Activated naive CD4-positive, alpha-beta T cell treated with anti-CD3 and anti-CD28 coated beads, Interleukin-2, amount 50 U/mL, for 16 hours (primary cell): ENCODE data around the gene TRIM27.
"Not testable (repeated sequence)": the region's sequence is repeated elsewhere in the genome, so short reads cannot be mapped to it uniquely, and the experiment has no call there.

ENCODE experiments used
- DNase-seq: peaks from one replicate; pipeline ENCODE4 v3.0.0-alpha.2; 2020

Gene TRIM27, protein sequence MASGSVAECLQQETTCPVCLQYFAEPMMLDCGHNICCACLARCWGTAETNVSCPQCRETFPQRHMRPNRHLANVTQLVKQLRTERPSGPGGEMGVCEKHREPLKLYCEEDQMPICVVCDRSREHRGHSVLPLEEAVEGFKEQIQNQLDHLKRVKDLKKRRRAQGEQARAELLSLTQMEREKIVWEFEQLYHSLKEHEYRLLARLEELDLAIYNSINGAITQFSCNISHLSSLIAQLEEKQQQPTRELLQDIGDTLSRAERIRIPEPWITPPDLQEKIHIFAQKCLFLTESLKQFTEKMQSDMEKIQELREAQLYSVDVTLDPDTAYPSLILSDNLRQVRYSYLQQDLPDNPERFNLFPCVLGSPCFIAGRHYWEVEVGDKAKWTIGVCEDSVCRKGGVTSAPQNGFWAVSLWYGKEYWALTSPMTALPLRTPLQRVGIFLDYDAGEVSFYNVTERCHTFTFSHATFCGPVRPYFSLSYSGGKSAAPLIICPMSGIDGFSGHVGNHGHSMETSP

DNA sequence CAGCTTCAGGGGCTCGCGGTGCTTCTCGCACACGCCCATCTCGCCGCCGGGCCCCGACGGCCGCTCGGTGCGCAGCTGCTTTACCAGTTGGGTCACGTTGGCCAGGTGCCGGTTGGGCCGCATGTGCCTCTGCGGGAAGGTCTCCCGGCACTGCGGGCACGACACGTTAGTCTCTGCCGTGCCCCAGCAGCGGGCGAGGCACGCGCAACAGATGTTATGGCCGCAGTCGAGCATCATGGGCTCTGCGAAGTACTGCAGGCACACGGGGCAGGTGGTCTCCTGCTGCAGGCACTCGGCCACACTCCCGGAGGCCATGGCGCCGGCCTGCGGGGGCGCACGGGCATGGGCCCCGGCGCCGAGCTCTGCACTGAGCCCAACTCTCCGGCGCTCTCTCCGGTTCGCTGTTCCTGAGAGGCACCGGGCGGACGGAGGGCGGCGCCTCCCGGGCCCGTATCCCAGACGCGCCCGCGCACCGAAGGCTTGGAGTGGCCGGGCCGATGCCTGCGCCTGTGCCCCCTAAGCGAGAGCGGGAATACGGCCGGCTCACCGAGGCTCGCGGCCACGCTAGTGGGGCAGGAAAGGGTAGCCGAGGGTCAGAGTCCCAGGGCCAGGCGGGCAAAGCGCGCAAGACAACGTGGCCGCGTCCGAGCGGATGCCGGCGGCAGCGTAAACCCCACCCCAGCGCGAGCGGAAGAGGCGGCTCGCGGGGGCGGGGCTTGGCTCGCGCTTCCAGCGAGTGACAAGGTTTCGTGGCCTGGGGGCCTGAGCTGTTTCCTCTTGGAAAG, at the start of gene TRIM27:
Gene TRIM27, minus strand, starts transcription at position 668 of the 785 bp plus-strand sequence. Its CDS starts 353 bp downstream, at position 315.
- DNase-seq = peak; percentile 84

DNA sequence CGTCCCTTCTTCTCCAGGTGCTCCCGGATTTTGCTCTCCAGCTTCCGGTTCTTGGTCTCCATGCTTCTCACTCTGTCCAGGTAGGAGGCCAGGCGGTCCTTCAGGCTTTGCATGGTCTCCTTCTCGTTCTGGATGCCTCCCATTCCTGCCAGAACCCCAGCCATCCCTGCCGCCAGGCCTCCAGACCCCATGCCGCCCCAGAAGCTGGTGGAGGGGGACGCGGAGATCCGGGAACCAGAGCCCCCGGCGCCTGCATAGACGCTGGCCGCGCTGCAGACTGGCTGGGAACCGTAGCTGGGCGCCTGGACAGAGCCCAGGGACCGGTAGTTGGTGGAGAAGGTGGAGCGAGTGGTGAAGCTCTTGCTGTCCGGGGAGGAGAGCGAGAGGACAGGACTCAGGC, 46.3 kb upstream of the TRIM27 start:
- not testable (repeated sequence) for DNase-seq

DNA sequence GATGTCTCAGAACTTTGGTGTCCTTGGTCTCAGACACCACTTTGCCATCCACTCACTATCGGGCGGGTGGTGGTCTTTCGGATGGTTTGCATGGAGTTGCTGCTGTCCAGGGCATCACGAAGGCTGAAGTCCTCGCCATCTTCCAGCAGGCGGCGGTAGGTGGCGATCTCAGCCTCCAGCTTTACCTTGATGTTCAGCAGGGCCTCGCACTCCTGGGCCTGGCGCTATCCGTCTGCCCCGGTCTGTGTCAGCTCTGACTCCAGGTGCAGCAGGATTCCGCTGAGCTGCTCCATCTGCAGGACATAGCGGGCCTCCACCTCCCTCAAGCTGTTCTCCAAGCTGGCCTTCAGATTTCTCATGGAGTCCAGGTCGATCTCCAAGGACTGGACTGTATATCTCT, 45.3 kb upstream of the TRIM27 start:
- DNase-seq = no peak

DNA sequence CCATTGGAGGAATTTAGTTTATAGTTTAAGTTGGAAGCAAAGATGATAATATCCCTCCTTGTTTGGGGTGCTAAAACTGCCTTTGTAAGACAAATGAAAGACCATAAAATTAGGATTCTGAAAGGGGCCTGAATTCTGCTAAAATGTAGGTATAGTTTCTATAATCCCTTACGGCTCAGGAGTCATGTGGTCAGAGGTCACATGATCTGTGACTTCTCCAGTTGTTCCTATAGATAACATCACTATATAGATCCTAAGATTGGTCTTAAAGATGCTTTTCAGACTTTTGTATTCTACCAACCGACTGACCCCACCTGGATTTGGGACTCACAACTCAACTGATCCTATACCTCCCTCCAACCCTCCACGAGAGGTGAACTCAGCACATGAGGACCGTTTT, 44.7 kb upstream of the TRIM27 start:
- no peak for DNase-seq

DNA sequence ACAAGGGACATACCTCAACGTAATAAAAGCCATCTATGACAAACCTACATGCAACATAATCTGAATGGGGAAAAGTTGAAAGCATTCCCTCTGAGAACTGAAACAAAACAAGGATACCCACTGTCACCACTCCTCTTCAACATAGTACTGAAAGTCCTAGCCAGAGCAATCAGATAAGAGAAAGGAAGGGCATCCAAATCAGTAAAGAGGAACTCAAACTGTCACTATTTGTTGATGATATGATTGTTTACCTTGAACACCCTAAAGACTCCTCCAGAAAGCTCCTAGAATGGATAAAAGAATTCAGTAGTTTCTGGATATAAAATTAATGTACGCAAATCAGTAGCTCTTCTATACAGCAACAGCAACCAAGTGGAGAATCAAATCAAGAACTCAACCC, 41.9 kb upstream of the TRIM27 start:
- DNase-seq = no peak

DNA sequence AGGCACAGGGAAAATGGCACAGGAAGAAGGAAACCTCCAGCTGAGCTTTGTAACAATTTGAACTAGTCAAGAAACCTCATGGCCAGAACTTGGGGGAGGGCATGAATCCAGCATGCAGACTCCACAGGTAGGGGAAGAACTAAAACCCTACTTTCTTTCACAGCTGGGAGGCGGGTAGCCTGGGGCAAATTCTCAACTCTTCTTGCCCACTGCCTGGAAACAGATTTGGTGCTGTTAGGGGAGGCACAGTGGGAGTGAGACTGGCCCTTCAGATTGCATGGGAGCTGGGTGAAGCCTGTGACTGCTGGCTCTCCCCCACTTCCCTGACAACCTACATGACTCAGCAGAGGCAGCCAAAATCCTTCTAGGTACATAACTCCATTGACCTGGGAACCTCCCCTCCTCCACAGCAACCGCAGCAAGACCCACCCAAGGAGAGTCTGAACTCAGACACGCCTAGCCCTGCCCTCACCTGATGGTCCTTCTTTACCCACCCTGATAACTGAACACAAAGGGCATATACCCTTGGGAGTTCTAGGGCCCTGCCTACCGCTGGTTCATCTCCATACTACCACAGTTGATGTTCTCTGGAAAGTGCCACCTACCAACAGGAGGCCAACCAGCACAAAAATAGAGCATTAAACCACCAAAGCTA, 37.2 kb upstream of the TRIM27 start:
- DNase-seq = no peak

DNA sequence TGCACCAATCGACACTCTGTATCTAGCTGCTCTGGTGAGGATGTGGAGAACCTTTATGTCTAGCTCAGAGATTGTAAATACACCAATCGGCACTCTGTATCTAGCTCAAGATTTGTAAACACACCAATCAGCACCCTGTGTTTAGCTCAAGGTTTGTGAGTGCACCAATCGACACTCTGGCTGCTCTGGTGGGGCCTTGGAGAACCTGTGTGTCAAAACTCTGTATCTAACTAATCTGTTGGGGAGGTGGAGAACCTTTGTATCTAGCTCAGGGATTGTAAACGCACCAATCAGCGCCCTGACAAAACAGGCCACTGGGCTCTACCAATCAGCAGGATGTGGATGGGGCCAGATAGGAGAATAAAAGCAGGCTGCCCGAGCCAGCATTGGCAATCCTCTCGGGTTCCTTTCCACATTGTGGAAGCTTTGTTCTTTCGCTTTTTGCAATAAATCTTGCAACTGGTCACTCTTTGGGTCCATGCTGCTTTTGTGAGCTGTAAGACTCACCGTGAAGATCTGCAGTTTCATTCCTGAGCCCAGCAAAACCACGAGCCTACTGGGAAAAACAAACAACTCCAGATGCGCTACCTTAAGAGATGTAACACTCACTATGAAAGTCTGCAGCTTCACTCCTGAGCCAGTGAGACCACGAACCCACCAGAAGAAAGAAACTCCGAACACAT, 34.9 kb upstream of the TRIM27 start:
- DNase-seq = not testable (repeated sequence)

DNA sequence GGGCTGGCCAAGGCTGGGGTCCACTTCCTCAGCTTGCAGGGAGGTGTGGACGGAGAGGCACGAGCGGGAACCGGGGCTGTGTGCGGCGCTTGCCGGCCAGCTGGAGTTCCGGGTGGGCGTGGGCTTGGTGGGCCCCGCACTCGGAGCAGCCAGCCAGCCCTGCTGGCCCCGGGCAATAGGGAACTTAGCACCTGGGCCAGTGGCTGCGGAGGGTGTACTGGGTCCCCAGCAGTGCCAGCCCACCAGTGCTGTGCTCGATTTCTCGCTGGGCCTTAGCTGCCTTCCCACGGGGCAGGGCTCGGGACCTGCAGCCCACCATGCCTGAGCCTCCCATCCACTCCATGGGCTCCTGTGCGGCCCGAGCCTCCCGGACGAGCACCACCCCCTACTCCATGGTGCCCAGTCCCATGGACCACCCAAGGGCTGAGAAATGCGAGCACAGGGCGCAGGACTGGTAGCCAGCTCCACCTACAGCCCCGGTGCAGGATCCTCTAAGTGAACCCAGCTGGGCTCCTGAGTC, 34.1 kb upstream of the TRIM27 start:
- DNase-seq = not testable (repeated sequence)

DNA sequence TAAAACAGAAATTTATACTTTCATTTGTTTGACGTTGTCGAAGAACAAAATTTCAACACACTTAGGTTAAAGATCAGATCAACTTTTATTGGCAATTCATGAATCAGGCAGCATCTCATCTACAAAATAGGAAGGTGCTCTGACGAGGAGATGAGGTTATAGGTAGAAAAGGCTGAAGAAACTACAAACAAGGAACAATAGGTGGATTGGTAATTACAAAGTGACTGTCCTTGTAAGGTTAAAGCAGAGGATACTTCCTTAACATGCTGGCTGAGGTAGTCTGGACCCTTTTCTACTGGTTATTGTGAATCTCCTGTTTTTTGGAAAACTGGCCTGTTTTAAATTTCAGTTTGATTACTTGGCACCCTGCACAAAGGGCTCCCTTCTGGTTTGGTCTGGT, 32.5 kb upstream of the TRIM27 start:
- no peak for DNase-seq

DNA sequence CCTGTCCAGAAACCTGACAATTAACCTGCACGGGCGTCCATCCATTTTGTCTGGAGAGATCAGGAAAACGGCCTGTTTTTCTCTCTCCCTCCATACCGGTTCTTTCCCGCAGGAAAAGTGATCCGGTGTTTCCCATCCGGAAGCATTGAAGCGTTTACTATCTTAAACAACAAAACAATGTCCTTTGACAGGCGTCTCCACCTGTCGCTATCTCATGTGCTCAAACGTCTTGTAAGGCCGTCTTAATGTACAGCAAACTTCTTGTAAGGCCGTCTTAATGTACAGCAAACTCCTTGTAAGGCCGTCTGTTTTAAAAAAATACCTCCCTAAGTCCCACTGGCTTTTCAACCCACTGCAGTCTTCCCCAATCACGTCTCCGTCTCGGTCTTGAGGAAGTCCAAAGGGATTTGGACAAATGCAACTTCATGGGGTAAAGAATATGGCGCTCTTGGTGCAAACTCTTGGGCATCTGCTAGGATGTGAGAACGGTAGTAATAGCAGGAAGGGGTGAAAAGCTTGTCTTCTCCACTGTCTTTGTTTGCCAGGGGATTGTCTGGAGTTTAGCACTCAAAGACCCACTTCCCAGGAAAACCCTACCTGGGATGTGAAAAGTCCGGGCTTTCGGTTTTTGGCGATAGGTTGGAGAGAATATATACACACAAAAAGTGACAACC, 29.9 kb upstream of the TRIM27 start:
- no peak for DNase-seq

DNA sequence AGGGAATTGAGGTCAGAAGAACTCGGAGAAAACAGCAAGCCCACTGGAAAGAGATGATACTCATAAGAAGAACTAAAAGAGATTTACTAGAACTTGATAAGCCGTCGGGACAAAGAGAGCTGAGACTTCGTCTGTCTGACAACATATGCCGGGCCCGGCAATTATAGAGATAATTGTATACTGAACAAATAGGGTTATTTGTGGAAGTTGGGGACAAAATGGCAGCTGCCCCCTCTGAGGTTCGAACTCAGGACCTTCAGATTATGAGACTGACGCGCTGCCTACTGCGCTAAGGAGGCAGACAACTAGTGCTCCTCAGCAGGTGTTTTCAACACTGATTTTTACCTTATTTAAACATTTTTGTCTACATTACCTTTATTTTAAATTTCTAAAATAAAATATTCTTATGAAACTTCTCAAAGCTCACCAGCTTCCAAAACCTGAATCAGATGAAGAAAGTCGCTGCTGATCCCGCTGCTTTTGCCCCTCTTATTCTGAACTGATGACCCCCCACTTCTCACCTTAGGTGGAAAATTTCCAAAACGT, 29.3 kb upstream of the TRIM27 start:
- DNase-seq = peak; percentile 67

DNA sequence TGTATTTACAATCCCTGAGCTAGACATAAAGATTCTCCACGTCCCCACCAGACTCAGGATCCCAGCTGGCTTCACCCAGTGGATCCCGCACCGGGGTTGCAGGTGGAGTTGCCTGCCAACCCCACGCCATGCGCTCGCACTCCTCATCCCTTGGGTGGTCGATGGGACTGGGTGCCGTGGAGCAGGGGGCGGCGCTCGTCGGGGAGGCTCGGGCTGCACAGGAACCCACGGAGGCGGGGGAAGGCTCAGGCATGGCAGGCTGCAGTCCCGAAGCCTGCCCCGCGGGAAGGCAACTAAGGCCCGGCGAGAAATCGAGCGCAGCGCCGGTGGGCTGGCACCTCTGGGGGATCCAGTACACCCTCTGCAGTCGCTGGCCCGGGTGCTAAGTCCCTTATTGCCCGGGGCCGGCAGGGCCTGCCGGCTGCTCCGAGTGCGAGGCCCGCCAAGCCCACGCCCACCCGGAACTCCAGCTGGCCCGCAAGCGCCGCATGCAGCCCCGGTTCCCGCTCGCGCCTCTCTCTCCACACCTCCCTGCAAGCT, 25.9 kb upstream of the TRIM27 start:
- not testable (repeated sequence) for DNase-seq

DNA sequence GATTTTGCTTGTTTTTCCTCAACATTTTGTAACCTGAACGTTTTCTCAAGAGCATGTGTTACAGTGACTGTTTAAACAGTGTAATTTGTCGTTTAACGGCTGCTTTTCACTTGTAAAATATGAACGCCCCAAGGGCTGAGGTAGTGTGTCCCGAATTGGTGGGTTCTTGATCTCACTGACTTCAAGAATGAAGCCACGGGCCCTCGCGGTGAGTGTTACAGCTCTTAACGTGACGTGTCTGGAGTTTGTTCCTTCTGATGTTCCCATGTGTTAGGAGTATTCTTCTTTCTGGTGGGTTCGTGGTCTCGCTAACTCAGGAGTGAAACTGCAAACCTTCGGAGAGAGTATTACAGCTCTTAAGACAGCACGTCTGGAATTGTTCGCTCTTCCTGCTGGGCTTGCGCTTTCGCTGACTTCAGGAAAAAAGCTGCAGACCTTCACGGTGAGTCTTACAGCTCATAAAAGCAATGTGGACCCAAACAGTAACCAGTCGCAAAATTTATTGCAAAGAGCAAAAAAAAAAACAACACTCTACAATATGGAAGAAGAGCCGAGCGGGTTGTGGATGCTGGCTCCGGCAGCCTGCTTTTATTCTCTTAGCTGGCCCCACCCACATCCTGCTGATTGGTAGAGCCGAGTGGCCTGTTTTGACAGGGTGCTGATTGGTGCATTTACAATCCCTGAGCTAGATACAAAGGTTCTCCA, 25.1 kb upstream of the TRIM27 start:
- no peak for DNase-seq

DNA sequence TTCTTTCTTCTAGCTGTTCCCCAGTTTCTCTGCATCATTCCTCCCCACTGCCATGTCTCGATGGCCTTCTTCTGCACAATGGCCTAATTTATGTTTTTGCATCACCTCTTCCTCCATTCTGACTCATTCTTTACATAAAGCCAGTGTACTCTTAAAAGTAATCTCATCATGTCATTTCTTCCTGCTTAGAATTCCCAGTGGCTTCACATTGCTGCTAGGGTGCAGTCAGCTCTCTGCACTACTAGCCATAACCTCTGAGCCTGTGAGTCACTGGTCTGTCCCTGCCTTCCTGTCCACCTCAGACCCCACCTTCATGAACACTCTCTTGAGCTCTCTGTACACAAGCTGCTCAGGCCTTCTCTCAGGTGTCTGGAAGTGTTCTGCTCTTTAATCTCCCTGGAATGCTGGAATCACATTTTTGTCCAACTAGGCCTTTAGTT, 24.1 kb upstream of the TRIM27 start:
- DNase-seq = no peak

DNA sequence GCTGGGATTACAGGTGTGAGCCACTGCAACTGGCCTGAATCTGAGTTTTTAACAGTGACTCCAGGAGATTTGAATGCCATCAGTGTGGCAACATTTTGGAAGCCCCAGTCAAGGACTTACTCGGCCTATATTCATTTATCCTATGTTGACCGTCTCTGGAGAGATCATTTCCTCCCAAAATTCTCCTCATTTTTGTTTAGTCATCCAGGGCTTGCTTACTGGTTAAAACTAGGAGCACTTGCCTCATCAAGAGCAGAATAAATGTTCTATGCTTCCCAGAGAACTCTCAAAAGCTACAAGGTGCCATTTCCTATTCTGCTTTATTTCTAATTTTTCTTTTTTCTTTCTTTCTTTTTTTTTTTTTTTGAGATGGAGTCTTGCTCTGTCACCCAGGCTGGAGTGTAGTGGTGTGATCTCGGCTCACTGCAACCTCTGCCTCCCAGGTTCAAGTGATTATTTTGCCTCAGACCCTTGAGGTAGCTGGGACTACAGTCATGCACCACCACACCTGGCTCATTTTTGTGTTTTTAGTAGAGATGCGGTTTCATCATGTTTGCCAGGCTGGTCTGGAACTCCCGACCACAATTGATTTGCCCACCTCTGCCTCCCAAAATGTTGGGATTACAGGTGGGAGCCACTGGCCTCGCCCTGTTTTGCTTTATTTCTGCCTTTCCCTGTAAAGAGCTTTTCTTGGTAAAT, 23.4 kb upstream of the TRIM27 start:
- no peak for DNase-seq

DNA sequence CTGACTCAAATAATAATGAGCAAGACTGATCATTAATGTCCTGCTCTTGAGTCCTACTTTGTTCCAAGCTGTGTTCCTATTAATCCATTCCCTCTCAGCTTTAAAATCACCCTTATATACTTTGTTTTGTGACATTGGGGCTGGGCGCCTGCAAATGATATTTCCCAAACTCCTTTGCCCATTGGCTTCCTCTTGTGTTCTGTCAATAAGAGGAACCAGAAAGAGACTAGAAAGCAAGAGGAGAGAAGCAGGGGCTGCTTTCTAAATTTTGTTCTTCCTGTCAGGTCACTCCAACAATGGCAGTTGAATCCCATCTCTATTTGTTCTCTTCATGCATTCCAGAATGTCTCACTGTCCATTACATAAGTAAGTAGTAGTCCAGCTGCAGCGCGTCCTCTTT, 21.6 kb upstream of the TRIM27 start:
- DNase-seq = no peak

DNA sequence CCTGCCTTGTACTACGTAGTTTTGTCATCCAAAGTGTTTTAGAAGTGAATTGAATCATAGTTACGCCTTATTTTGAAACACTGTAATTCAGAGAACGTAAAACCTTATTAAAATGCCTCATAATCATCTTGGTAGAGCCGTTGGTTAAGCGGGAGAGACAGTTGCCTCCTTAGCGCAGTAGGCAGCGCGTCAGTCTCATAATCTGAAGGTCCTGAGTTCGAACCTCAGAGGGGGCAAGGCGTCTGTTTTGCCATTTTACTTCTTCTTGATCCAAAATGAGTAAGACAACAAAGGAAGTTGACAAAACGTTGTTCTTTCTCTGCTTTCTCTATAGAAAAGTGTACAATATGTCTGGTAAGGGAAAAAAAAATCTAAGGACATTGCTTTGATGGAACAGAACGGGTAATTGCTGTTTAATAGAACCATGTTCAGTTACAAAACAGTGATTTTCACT, 20.7 kb upstream of the TRIM27 start:
- peak; percentile 66 for DNase-seq

DNA sequence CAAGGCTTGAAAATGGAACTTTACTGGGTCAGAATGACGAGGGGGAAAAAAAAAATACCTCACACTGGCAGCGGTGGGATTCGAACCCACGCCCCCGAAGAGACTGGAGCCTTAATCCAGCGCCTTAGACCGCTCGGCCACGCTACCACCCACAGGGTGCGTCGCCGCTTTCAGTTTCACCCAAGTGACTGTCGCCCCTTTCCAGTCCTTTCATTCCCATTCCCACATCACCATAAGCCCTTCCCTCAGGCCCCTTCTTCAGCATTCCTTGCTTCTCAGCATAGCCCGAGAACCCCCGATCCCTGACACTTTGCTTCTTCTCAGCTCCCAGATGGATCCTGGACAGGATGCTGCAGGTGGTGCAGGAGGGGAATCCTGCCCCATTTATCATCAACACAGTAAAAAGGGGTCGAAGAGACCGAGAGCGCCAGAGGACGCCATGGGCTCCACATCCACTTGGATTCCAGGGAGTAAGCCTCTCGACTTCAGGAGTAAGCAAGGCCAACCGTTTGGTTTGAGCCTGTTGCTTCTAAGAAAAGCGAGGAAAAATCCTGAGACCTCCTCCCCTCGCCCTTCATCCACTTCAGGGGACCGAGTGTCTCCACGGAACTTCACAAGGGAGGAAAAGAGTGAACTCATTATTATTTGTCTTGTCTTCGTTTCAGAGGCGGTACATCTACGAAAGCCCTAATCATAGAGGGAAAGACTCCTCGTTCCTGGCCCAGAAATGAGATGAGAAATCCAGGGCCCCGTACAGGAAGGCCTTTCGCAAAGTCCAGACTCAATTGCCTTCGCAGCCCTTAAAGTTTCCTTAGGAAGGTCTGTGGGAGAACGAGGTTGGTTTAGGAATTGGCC, 20.0 kb upstream of the TRIM27 start:
- peak; percentile 77 for DNase-seq

DNA sequence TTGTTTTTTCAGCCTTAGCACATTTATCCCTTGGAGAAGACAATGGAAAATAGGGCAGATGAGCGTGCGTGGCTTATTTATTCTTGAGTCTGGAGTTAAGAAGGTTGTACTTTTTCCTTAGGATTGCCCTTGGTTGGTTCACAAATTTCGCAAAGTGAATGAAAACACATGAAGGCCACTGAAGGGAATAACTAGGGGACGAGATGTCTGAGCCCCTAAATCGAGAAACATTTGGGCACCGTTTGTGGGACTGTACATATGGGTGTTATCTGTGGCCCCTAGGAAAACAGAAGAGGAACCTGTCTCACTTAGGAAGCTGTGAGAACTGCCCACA, 19.4 kb upstream of the TRIM27 start:
- no peak for DNase-seq
